OCI-M2 (cell line): Measurements from ENCODE around the gene SOS1.
"Not testable (repeated sequence)": the region's sequence is repeated elsewhere in the genome, so short reads cannot be mapped to it uniquely, and the experiment has no call there.

ENCODE experiments used
- DNase-seq: peaks from one replicate; lab custom pipeline; 2025; ENCODE audit not compliant: unreplicated experiment; lab: John Stamatoyannopoulos, UW

The SOS1 gene

GRCh38 chr2:39107724-39108273, 13.1 kb downstream of the SOS1 start:
- DNase-seq, result no peak

- DNase-seq, result no peak
Observed at GRCh38 chr2:39107156-39107555, 13.7 kb downstream of the SOS1 start.

GRCh38 chr2:39099870-39100728, 20.8 kb downstream of the SOS1 start:
- no peak for DNase-seq

GRCh38 chr2:39099310-39099869, 21.5 kb downstream of the SOS1 start:
- no peak for DNase-seq

GRCh38 chr2:39095624-39096023, 25.2 kb downstream of the SOS1 start:
- no peak for DNase-seq

GRCh38 chr2:39094717-39095363, 26.0 kb downstream of the SOS1 start:
- no peak for DNase-seq

GRCh38 chr2:39093218-39093898, 27.5 kb downstream of the SOS1 start:
- no peak for DNase-seq

GRCh38 chr2:39091543-39091942, 29.3 kb downstream of the SOS1 start:
- DNase-seq, result no peak

GRCh38 chr2:39091063-39091462, 29.8 kb downstream of the SOS1 start:
- DNase-seq, result no peak

- no peak for DNase-seq
Observed at GRCh38 chr2:39080152-39080551, 40.7 kb downstream of the SOS1 start.

GRCh38 chr2:39069890-39070465, 50.9 kb downstream of the SOS1 start:
- DNase-seq, result no peak

- no peak for DNase-seq
Observed at GRCh38 chr2:39069136-39069515, 51.7 kb downstream of the SOS1 start.

GRCh38 chr2:39068299-39069135, 52.3 kb downstream of the SOS1 start:
- DNase-seq, result no peak

- DNase-seq, result no peak
Observed at GRCh38 chr2:39065616-39066015, 55.2 kb downstream of the SOS1 start.

GRCh38 chr2:39062320-39062719, 58.5 kb downstream of the SOS1 start:
- no peak for DNase-seq

GRCh38 chr2:39061280-39061679, 59.6 kb downstream of the SOS1 start:
- DNase-seq, result no peak

- DNase-seq, result no peak
Observed at GRCh38 chr2:39059366-39059952, 61.4 kb downstream of the SOS1 start.

GRCh38 chr2:39058101-39058500, 62.8 kb downstream of the SOS1 start:
- no peak for DNase-seq

- not testable (repeated sequence) for DNase-seq
Observed at GRCh38 chr2:39052665-39053064, 68.2 kb downstream of the SOS1 start.

- no peak for DNase-seq
Observed at GRCh38 chr2:39050109-39050508, 70.7 kb downstream of the SOS1 start.
